Loucy (cell line): ENCODE measurements around the gene MTG2.

ENCODE experiments used
- EZH2phosphoT487 ChIP-seq: fragments of 200-600 bp; IDR thresholded peaks from 2 replicates; pipeline ENCODE4 v1.6.1; 2018; ENCODE audit warnings: antibody characterized with exemption, mild to moderate bottlenecking, moderate library complexity, borderline replicate concordance
- TF ChIP-seq, protein P1 (sequence below): fragments of 200-600 bp; sonication (generic); conservative IDR thresholded peaks from 2 replicates; pipeline ENCODE4 v1.5.1; 2014; ENCODE audit warnings: mild to moderate bottlenecking, antibody characterized with exemption, low read length

- TF ChIP-seq, protein P1, sequence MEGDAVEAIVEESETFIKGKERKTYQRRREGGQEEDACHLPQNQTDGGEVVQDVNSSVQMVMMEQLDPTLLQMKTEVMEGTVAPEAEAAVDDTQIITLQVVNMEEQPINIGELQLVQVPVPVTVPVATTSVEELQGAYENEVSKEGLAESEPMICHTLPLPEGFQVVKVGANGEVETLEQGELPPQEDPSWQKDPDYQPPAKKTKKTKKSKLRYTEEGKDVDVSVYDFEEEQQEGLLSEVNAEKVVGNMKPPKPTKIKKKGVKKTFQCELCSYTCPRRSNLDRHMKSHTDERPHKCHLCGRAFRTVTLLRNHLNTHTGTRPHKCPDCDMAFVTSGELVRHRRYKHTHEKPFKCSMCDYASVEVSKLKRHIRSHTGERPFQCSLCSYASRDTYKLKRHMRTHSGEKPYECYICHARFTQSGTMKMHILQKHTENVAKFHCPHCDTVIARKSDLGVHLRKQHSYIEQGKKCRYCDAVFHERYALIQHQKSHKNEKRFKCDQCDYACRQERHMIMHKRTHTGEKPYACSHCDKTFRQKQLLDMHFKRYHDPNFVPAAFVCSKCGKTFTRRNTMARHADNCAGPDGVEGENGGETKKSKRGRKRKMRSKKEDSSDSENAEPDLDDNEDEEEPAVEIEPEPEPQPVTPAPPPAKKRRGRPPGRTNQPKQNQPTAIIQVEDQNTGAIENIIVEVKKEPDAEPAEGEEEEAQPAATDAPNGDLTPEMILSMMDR: no peak
- TF ChIP-seq EZH2phosphoT487: no peak
Observed at GRCh38 chr20:62202676-62203377, 20.0 kb downstream of the MTG2 start.
